GM19099 (cell line): ENCODE results near the gene UCP2.

ENCODE experiments used
- POLR2A ChIP-seq: IDR thresholded peaks from 3 replicates; pipeline ENCODE4 v1.6.1; 2011; ENCODE audit warnings: low read depth; ENCODE audit not compliant: insufficient read length; ENCODE audit errors: extremely low read depth

Gene UCP2

GRCh38 chr11:74014880-74015279, 32.2 kb upstream of the UCP2 start:
- TF ChIP-seq POLR2A, result no peak

DNA sequence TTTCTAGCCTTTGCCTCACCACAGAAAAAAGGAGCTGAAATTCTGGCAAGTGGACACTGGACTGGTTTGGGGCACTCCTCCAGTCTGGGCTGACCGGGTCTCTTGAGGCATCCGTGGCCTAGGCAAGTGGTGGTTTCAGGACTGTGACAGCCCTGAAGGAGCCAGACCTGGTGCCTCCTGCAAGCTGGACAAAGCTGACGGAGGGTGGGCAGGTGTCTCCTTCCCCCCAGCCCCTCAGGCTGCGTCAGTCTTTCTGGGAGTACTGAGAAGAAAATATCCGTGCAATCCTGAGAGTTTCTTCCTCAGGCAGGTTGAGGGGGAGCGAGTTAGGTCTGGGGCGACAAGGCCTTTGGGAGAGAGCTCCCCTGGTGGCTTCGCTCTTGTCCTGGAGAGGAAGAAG, 30.5 kb upstream of the UCP2 start:
- no peak for TF ChIP-seq POLR2A

GRCh38 chr11:74012074-74012809, 29.6 kb upstream of the UCP2 start:
- no peak for TF ChIP-seq POLR2A

DNA sequence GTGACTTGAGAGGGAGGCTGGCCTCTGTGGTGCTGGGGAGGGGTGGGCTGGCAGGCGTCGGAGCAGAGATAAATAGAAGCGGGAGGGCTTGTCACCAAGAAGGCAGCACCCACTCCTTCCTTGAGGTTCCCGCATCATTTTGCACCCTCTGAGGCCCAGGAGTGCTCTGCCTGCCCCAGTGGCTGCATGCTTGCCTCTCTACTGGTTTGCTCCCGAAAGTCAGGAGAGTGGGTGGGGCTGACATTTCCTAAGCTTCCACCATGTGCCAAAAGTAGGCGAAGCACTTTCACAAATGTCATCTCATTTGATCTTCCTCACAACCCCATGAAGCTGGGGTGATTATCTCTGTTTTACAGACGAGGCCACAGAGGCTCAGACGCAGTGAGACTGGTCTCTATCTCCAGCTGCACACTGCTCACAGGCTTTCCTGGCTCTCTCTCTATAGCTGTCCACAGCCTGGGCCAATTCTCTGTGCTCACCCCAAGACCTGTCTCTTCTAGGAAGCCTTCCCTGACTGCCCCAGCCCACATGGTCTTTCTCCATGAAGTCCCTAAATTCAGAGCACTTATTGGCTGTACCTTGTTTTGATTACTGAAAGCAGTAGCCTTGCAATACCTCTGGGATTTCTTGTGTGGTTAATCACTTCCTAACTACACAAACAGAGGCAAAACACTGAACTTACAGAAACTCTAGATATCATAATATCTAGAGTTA, 28.9 kb upstream of the UCP2 start:
- no peak for TF ChIP-seq POLR2A

GRCh38 chr11:74010306-74011300, 28.0 kb upstream of the UCP2 start:
- TF ChIP-seq POLR2A, result no peak

- TF ChIP-seq POLR2A, result no peak
These were observed 27.1 kb upstream of the UCP2 start for GRCh38 chr11:74009675-74010305.

- no peak for TF ChIP-seq POLR2A
These were observed 26.5 kb upstream of the UCP2 start for GRCh38 chr11:74009230-74009547.

DNA sequence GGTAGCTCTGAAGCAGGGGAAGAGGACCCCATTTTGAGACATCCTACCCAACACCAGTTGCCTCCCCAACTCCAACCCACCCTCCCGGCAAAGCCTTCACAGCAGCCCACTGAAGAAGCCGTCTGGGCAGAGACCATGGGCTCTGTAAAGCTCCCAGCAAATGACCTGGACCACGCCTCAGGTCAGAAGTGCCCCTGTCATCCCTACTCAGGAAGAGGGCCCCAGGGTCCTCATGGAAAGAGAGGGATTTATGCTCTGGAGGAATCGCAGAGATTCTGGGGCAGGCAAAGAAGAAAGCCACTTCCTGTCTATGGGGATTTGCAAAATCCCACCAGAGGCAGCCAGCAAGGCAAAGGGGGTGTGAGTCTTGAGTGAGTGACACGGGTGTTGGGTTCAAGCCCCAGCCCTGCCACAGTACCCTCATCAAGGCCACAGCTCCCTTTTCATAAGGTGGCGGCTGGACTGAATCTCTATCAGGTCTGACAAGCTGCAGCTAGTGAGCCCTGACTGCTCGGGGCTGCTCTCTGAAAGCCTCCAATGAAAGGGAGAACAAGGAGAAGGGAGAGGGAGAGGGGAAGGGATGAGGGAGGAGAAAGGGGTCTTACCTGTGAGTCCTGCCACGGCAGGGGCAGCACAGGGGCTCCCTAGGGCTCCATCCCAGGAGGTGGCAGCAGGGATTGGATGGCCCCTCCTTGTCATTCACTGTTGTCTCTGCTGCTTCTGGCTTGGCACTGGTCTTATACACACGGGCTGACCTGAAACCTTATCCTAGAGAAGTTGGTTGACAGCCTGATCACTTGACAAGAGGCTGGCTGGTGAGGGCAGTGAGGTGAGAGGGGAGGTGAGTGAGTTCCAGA, 26.0 kb upstream of the UCP2 start, which contains the start of gene UCP3:
TSS of gene UCP3 (minus strand) at position 713 of the 857 bp plus-strand sequence. CDS start 2,043 bp downstream, outside the sequence.
- TF ChIP-seq POLR2A, result no peak

GRCh38 chr11:74007691-74008372, 25.2 kb upstream of the UCP2 start:
- no peak for TF ChIP-seq POLR2A

- no peak for TF ChIP-seq POLR2A
These were observed 24.2 kb upstream of the UCP2 start for GRCh38 chr11:74006743-74007304.

DNA sequence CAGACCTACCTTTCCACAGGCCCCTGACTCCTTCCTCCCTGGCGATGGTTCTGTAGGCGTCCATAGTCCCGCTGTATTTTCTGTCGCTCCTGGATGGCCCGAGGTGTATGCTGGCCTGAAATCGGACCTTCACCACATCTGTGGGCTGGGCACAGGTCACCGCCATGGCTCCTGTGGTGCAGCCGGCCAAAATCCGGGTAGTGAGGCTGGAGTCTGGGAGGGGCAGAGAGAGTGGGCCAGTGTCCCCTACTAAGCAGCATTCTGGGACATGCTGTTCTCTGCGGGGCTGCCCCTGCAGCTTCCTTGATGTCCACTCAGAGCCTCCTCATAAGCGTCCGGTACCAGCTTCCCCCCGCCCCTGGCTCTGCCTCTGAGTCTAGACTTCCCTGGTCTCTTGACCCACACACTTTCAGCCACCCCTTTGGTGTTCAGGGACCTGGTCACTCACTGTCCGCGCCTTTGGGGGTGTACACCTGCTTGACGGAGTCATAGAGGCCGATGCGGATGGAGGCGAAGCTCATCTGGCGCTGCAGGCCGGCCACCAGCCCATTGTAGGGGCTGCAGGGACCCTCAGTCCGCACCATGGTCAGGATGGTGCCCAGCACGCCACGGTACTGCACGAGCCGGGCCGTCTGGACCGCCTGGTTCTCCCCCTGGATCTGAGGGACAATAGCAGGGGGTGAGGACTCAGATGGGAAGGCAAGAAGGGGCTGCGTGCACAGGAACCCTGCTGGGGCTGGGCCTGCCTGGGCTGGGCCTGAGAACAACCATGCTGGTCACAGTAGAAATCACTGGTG, 23.3 kb upstream of the UCP2 start:
- no peak for TF ChIP-seq POLR2A

DNA sequence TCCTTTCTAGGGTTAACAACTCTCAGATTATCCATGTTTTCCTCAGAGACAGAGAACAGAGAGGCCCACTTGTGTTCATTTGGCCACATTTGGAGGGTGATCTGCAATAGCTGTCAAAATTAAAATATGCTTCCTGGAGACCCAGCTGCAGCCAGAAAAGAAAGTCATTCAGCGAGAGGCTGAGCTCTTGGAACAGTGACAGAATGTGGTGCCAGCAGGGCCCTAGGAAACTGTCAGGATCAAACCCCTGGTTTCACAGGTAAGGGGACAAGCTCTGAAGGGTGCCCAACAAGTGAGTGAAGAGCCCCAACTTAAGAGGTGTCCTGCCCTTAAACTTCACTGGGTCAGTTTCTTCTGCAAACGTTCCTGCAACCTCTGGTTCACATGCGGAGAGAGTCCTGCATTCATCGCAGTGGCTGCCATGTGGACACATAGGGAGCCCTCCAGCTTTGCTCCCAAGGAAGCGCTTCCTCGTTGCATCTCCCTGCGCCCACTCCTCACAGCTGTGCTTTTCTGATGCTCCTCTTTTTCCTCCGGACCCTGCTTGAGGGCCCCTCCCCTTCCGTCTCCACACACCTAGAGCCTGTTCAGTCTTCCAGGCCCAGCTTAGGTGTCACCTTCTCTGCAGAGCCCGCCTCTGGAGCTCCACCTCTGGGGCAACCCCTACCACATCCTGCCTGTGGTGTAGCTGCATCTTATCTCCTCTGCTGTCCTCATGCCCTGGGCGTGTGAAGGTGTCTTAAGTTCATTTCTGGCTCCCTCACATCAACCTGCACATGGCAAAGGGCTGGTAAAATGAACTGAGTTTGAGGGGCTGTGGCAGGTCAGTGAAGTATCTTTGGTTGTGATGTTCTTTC, 22.3 kb upstream of the UCP2 start:
- TF ChIP-seq POLR2A, result no peak
